EL (cell line): Measurements from ENCODE around the gene SHTN1.
A peak's percentile ranks its signal among the peaks of the same experiment; 100 is the strongest.

ENCODE experiments used
- DNase-seq: peaks from one replicate; pipeline ENCODE4 v3.0.0-alpha.2; 2016

SHTN1 gene, protein sequence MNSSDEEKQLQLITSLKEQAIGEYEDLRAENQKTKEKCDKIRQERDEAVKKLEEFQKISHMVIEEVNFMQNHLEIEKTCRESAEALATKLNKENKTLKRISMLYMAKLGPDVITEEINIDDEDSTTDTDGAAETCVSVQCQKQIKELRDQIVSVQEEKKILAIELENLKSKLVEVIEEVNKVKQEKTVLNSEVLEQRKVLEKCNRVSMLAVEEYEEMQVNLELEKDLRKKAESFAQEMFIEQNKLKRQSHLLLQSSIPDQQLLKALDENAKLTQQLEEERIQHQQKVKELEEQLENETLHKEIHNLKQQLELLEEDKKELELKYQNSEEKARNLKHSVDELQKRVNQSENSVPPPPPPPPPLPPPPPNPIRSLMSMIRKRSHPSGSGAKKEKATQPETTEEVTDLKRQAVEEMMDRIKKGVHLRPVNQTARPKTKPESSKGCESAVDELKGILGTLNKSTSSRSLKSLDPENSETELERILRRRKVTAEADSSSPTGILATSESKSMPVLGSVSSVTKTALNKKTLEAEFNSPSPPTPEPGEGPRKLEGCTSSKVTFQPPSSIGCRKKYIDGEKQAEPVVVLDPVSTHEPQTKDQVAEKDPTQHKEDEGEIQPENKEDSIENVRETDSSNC

GRCh38 chr10:117005026-117005526 is at the start of gene SHTN1:
Gene SHTN1, minus strand, starts transcription at chr10:117005187. Its CDS starts 108 bp downstream, at chr10:117005079.
- DNase-seq, result peak; percentile 65

- no peak for DNase-seq
Observed at GRCh38 chr10:117053482-117053881, 48.5 kb upstream of the SHTN1 start.

DNA sequence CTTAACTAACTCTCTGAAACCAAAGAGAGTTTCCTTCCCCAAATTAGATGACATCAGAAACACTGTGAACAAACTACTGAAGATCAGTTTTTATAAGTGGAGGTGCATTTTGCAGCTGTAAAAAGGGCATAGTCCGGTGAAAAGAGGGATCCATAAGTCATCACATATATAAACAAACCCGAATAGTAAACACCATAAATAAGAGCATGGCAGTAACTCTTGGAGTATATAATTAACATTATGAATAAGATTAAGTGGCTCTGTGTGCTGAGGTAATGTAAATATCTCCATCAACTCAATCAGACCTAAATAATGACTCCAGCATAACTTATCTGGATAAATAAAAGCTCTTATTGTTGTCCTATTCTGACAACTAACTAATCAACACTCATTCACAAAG is 43.0 kb upstream of the SHTN1 start:
- no peak for DNase-seq

GRCh38 chr10:117016266-117016665 is 11.3 kb upstream of the SHTN1 start:
- no peak for DNase-seq

DNA sequence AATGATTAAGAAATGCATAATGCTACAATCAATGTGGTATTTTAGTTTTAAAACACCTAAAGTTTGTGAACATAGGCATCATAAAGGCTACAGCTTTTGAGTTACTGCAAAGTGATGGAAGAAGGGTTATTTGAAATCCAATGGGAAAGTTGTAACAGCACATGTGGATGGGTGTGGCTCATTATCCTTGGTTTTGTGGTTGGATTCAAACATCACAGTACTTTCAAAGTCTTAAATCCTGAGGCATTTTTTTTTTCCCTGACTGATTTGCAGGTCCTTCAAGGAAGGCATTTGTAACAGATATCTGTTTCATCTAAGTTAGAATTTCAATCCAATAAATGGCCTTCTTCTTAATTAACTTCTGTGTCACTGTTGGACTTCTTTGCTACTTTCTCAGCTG is 9.8 kb upstream of the SHTN1 start:
- no peak for DNase-seq

- peak; percentile 76 for DNase-seq
Observed at GRCh38 chr10:117007080-117007479, 2.1 kb upstream of the SHTN1 start.

DNA sequence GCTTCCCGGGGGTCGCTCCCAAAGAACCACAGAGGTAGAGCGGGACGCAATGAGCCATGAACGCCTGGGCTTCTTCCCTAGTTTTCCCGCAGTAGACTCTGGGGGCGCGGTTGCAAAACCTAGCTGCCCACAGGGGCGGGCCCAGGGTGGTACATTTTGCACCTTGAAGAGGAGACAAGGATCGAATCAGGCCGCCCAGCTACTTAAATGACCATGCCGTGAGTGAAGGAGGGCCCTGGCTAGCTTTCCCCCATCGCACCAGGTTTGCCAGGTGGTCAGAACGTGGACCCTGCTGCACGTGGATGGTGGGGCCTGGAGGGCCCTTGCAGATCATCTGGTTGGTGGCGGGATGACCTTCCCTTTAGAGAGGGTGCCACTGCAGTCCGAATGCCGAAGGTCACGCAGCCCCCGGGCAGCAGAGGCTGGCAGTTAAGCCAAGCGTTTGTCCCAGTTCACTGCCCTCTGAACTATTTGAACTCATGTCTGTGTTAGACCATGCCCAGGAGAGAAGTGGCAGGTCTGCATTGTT is 604 bp upstream of the SHTN1 start:
- DNase-seq, result peak; percentile 19

- peak; percentile 43 for DNase-seq
Observed at GRCh38 chr10:117004227-117005025, 561 bp downstream of the SHTN1 start.

- no peak for DNase-seq
Observed at GRCh38 chr10:117003336-117003735, 1.7 kb downstream of the SHTN1 start.

DNA sequence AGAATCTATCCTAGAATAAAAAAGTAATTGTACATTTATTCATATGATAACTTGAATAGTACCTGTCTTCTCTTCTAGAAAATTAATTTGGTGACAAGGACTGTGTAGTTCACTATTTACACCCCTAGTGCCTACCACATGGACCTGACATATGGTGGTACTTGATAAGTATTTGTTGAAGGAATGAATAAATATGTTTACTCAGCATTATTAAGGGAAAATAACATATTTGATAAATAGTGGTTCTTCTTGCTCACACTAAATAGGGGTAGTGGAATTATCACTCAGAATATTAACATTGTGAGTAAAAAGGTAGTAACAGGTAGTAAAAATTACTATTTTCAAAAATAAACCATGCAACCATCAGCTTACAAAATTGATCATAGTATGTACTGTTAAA is 2.8 kb downstream of the SHTN1 start:
- DNase-seq, result no peak

- no peak for DNase-seq
Observed at GRCh38 chr10:117001144-117001543, 3.8 kb downstream of the SHTN1 start.

- no peak for DNase-seq
Observed at GRCh38 chr10:117000580-117000979, 4.4 kb downstream of the SHTN1 start.

DNA sequence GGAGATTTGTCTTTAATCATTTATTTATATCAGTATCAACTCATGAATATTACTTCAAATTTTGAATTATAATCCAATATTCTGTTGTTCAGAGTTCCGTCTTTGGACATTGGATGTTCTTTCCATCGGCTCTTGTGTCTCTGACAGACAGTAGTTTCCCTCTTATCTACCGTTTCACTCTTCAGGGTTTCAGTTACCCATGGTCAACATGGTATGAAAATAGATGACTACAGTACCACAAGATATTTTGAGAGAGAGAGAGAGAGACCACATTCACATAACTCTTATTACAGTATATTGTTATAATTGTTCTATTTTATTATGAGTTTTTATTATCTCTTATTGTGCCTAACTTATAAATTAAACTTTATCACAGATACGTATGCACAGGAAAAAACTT is 6.8 kb downstream of the SHTN1 start:
- no peak for DNase-seq

DNA sequence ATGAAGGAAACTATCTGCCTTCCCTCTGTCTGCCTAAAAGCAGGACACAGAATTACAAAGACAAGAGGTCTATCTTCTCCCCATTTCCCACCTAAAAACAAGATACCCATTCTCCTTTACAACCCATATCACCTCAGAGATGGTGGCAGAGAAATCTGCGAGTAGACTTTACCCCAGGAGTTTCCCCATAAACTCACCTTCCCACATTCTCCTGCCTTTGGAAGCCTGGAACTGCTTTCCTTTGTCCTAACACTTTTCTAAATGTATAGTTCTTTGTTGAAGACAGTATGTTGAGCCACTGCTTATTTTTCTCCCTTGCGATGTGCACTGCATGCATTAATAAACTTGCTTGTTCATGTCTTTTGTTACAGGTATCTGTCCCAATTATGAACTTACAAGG is 8.0 kb downstream of the SHTN1 start:
- no peak for DNase-seq

DNA sequence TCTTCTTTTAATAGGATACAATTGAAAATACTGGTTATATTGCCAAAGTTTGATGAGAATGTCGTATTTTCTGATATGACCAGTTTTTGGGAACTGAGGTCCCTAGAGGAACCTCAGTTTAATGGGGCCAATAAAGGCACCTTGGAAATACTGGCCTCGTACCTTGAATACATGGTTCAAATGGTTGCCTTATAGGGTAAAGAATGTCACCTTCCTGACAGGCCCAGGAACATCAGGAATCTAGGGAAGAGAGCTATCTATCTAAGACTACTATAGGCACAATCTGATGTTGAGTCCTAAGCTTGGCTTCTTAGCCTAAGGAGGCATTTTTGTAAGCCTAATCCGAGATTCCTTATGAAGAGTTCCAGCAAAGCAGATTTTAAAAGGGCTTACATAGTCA is 9.3 kb downstream of the SHTN1 start:
- DNase-seq, result no peak

GRCh38 chr10:116994113-116994890 is 10.7 kb downstream of the SHTN1 start:
- no peak for DNase-seq

DNA sequence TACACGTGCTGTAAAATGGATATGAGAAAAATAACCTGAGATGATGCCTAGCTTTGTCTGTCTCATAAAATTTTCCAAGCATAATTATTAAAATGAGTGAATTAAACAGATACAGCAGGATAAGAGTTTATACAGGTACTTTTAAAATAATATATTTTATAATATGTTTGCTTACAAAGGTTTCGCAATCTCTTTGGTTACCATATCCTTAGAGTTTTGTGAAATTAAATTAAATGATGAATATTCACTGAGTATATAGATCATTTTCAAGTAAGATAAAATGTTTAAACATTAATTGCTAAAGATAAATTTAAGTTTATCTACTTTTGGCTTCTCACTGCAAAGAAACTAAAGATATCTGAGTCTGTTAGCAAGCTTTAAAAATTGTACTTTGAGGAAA is 11.4 kb downstream of the SHTN1 start:
- DNase-seq, result no peak

- no peak for DNase-seq
Observed at GRCh38 chr10:116992183-116992582, 12.8 kb downstream of the SHTN1 start.

- no peak for DNase-seq
Observed at GRCh38 chr10:116990276-116990800, 14.6 kb downstream of the SHTN1 start.

DNA sequence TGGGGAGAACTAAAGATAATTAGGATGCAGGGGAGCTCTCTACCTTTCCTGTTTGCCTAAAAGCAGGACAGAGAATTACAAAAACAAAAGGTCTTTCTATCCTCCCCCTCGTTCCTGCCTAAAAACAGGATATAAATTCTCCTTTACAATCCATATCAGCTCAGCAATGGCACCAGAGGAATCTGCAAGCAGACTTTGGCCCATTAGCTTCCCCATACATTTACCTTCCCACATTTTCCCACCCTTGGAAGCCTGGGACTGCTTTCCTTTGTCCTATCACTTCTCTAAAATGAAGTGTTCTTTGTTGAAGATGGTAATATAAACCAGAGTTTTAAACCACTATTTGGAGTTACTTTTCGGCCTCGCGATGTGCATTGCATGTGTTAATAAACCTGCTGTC is 15.5 kb downstream of the SHTN1 start:
- DNase-seq, result no peak

DNA sequence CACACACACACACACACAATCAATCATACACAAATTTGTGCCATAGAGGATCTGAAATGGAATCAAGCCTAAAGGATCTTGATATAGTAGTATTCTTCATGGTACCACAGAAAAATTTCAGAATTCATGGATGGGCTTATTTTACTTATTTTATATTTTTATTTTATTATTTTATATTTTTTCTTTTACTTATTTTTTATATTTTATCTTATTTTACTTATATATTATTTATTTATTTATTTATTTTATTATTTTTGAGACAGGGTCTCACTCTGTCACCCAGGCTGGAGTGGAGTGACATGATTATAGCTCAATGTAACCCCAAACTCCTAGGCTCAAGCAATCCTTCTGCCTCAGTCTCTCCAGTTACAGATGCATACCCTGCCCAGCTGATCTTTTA is 16.7 kb downstream of the SHTN1 start:
- DNase-seq, result no peak

DNA sequence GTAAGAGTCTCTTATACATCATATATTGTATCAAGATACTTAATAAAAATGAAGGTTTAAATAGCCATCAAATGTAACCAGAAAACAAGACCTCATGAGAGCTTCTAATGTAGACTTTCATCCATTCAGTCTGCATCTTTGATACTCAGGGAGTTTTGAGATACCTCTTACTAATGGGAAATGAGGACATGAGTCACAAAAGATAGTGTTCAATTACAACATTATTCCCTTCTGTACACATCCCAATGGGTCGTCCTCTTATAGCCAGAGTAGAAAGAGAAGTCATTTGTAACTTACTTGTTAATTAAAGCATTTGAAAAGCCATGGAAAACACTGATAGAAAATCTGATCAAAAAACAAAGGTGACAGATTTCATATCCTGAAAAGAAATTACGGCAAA is 19.4 kb downstream of the SHTN1 start:
- DNase-seq, result no peak
